ENCODE data around the gene NPM1.
A peak's percentile ranks its signal among the peaks of the same experiment; 100 is the strongest.
"Not testable (repeated sequence)": the region's sequence is repeated elsewhere in the genome, so short reads cannot be mapped to it uniquely, and the experiment has no call there.

Gene NPM1

GRCh38 chr5:171355302-171355724 is 32.3 kb upstream of the NPM1 start:
- peak overlapping the region; percentile 47; the same call in 1 of the 2 replicates for H3K27ac ChIP-seq (ENCODE audit: low read length)

GRCh38 chr5:171357843-171358242 is 29.8 kb upstream of the NPM1 start:
- Histone ChIP-seq H3K79me2 (ENCODE audit: low read length) (no peaks in the 10 kb centered on the region), H3K9me3 (replicated peaks; ENCODE audit: insufficient read depth, low read length) (no peaks in the 10 kb centered on the region), H3K4me1 (ENCODE audit: low read length) (peaks cover 4% of the 10 kb centered on the region; the same call in 1 of the 2 replicates), H3K4me3 (ENCODE audit: low read length) (no peak overlapping the region), H3K27me3 (replicated peaks; ENCODE audit: insufficient read depth, low read length) (no peaks in the 10 kb centered on the region), H3K27ac (ENCODE audit: low read length) (no peak overlapping the region), H3K4me2 (ENCODE audit: low read depth, low read length) (no peak overlapping the region), H3K9me2 (replicated peaks; ENCODE audit: insufficient read depth, low read length) (no peaks in the 10 kb centered on the region), H3K36me3 (replicated peaks; ENCODE audit: insufficient read depth, low read length) (no peaks in the 10 kb centered on the region), H2AFZ (ENCODE audit: low read length) (no peak overlapping the region), H4K20me1 (ENCODE audit: insufficient read depth, low read length) (no peaks in the 10 kb centered on the region), H3K9ac (ENCODE audit: low read length) (no peak overlapping the region), H3F3A (ENCODE audit: insufficient read depth, low read length) (no peaks in the 10 kb centered on the region)
- DNase-seq, result no peak
- TF ChIP-seq, protein P1, sequence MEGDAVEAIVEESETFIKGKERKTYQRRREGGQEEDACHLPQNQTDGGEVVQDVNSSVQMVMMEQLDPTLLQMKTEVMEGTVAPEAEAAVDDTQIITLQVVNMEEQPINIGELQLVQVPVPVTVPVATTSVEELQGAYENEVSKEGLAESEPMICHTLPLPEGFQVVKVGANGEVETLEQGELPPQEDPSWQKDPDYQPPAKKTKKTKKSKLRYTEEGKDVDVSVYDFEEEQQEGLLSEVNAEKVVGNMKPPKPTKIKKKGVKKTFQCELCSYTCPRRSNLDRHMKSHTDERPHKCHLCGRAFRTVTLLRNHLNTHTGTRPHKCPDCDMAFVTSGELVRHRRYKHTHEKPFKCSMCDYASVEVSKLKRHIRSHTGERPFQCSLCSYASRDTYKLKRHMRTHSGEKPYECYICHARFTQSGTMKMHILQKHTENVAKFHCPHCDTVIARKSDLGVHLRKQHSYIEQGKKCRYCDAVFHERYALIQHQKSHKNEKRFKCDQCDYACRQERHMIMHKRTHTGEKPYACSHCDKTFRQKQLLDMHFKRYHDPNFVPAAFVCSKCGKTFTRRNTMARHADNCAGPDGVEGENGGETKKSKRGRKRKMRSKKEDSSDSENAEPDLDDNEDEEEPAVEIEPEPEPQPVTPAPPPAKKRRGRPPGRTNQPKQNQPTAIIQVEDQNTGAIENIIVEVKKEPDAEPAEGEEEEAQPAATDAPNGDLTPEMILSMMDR (IDR thresholded peaks at IDR 0.05; ENCODE audit: low read length), result no peak
- TF ChIP-seq EZH2phosphoT487 (IDR thresholded peaks at IDR 0.05; ENCODE audit: low read length), result no peak
- no peak for TF ChIP-seq EZH2 (optimal IDR thresholded peaks at IDR 0.05; ENCODE audit: low read depth, low read length)

More at GRCh38 chr5:171355302-171355724, 32.3 kb upstream of the NPM1 start:
- Histone ChIP-seq H3F3A (ENCODE audit: insufficient read depth, low read length) (no peaks in the 10 kb centered on the region), H3K36me3 (replicated peaks; ENCODE audit: insufficient read depth, low read length) (no peaks in the 10 kb centered on the region), H3K79me2 (ENCODE audit: low read length) (no peaks in the 10 kb centered on the region), H3K4me3 (ENCODE audit: low read length) (peak overlapping the region; percentile 52), H3K9ac (ENCODE audit: low read length) (no peak overlapping the region; the same call in 1 of the 2 replicates), H3K4me2 (ENCODE audit: low read depth, low read length) (peak overlapping the region; percentile 72), H4K20me1 (ENCODE audit: insufficient read depth, low read length) (no peaks in the 10 kb centered on the region), H3K9me2 (replicated peaks; ENCODE audit: insufficient read depth, low read length) (no peaks in the 10 kb centered on the region), H3K9me3 (replicated peaks; ENCODE audit: insufficient read depth, low read length) (no peaks in the 10 kb centered on the region), H2AFZ (ENCODE audit: low read length) (peak overlapping the region; percentile 70; the same call in 1 of the 2 replicates), H3K4me1 (ENCODE audit: low read length) (peaks cover 4% of the 10 kb centered on the region; the same call in 1 of the 2 replicates), H3K27me3 (replicated peaks; ENCODE audit: insufficient read depth, low read length) (no peaks in the 10 kb centered on the region)
- DNase-seq, result peak; percentile 80
- TF ChIP-seq, protein P1 (IDR thresholded peaks at IDR 0.05; ENCODE audit: low read length), result no peak

DNA sequence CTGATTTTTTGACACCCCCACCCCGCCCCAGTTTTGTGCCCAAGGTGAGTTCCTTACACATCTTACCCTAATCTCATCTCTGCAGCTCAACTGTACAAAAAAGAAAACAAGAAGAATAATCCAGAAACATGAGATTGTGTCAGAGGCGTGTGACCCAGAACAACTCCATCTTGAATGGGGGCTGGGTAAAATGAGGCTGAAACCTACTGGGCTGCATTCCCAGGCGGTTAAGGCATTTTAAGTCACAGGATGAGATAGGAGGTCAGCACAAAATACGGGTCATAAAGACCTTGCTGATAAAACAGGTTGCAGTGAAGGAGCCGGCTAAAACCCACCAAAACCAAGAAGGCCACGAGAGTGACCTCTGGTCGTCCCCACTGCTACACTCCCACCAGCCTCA is 26.5 kb upstream of the NPM1 start:
- H3K79me2 ChIP-seq (ENCODE audit: low read length); H4K20me1 ChIP-seq (ENCODE audit: insufficient read depth, low read length); H3K27ac ChIP-seq (ENCODE audit: low read length); H2AFZ ChIP-seq (ENCODE audit: low read length); H3K9me2 ChIP-seq (replicated peaks; ENCODE audit: insufficient read depth, low read length); H3K4me3 ChIP-seq (ENCODE audit: low read length); H3K4me2 ChIP-seq (ENCODE audit: low read depth, low read length); H3K27me3 ChIP-seq (replicated peaks; ENCODE audit: insufficient read depth, low read length); H3K36me3 ChIP-seq (replicated peaks; ENCODE audit: insufficient read depth, low read length); H3K9me3 ChIP-seq (replicated peaks; ENCODE audit: insufficient read depth, low read length); H3K9ac ChIP-seq (ENCODE audit: low read length); DNase-seq: not testable (repeated sequence)
- peaks cover 13% of the 10 kb centered on the region for H3K4me1 ChIP-seq (ENCODE audit: low read length)
- H3F3A ChIP-seq (ENCODE audit: insufficient read depth, low read length), result 0 out of 2 replicates have a peak, but pooled peaks cover 10% of the 10 kb centered on the region

DNA sequence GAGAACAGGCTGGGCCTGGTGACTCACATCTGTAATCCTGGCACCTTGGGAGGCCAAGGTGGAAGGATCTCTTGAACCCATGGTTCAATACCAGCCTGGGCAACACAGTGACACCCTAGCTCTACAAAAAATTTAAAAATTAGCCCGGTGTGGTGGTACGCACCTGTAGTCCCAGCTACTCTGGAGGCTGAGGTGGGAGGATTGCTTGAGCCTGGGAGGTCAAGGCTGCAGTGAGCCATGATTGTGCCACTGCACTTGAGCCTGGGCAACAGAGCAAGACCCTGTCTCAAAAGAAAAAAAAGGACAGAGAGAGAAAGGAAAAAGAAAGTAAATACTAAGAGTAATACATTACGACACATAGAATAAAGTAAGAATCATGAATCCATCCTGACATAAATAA is 24.4 kb upstream of the NPM1 start:
- peaks cover 20% of the 10 kb centered on the region for H3F3A ChIP-seq (ENCODE audit: insufficient read depth, low read length)
- H3K79me2 ChIP-seq (ENCODE audit: low read length); H3K9me3 ChIP-seq (replicated peaks; ENCODE audit: insufficient read depth, low read length); H3K9ac ChIP-seq (ENCODE audit: low read length); H3K4me3 ChIP-seq (ENCODE audit: low read length); H3K9me2 ChIP-seq (replicated peaks; ENCODE audit: insufficient read depth, low read length); H2AFZ ChIP-seq (ENCODE audit: low read length); H4K20me1 ChIP-seq (ENCODE audit: insufficient read depth, low read length); H3K36me3 ChIP-seq (replicated peaks; ENCODE audit: insufficient read depth, low read length); H3K27me3 ChIP-seq (replicated peaks; ENCODE audit: insufficient read depth, low read length); H3K27ac ChIP-seq (ENCODE audit: low read length); DNase-seq: not testable (repeated sequence)
- peaks cover 23% of the 10 kb centered on the region for H3K4me1 ChIP-seq (ENCODE audit: low read length)
- H3K4me2 ChIP-seq (ENCODE audit: low read depth, low read length), result 0 out of 2 replicates have a peak overlapping the region, but pooled peaks have one; percentile 11
